A549 (cell line): Measurements from ENCODE around the gene CDH4. TPM values are rescaled to one million over a fixed set of nuclear protein-coding genes. Genes with fewer than 3 reads are reported as not detected.

Experiments used
- ATAC-seq, 2 experiments: fragments of 200-7000 bp in 1 of 2; fragments of >200 bp in 1 of 2; cut with Nextera tagmentation in 1 of 2; cut with Tn5 transposase in 1 of 2; 3 replicates each; pipeline versions ENCODE4 v1.8.0 to v1.9.1; 2018 to 2020; ENCODE audit warnings: mild to moderate bottlenecking in 1 of 2, moderate library complexity in 1 of 2
- CTCF ChIA-PET: fragments of 300-600 bp; sonication (Branson Sonifier 250); formaldehyde crosslinking; extraction: SDS; loops from one replicate; lab custom pipeline; 2021; ENCODE audit warnings: antibody characterized with exemption, inconsistent platforms; lab: Yijun Ruan, JAX
- POLR2A ChIA-PET: fragments of 350-600 bp; formaldehyde crosslinking; extraction: SDS; loops from one replicate; lab custom pipeline; 2021; ENCODE audit warnings: antibody characterized with exemption, inconsistent platforms; lab: Yijun Ruan, JAX
- DNase-seq, 2 experiments: peaks; one replicate each; pipeline versions ENCODE4 v3.0.0 to v3.0.0-alpha.2; 2011 to 2016; ENCODE audit warnings: low read depth in 1 of 2, low spot score in 1 of 2
- FAIRE-seq: peaks from 2 replicates; lab custom pipeline; 2011; peaks lifted over from hg19 to GRCh38; lab: Jason Lieb, UNC
- H3K27ac ChIP-seq, 2 experiments: fragments of >200 bp; sonication (Bioruptor Twin); formaldehyde crosslinking; 3 replicates each; pipeline ENCODE4 v1.5.1; 2016 to 2017
- H3K4me1 ChIP-seq: fragments of >200 bp; sonication (Bioruptor Twin); formaldehyde crosslinking; 3 replicates; pipeline ENCODE4 v1.6.1; 2016
- H3K4me2 ChIP-seq: fragments of >200 bp; sonication (Bioruptor Twin); formaldehyde crosslinking; 3 replicates; pipeline ENCODE4 v1.6.1; 2016
- H3K4me3 ChIP-seq: fragments of >200 bp; sonication (Bioruptor Twin); formaldehyde crosslinking; 3 replicates; pipeline ENCODE4 v1.5.1; 2016
- H3K9me3 ChIP-seq: fragments of >200 bp; sonication (Bioruptor Twin); formaldehyde crosslinking; 3 replicates; pipeline ENCODE4 v1.6.1; 2016
- ATOH8 ChIP-seq: fragments of 250-450 bp; sonication (Bioruptor Pico); IDR thresholded peaks from 2 replicates; pipeline ENCODE4 v1.5.0; 2020; ENCODE audit warnings: low read depth, mild to moderate bottlenecking, moderate library complexity
- CBX8 ChIP-seq: fragments of 200-600 bp; sonication (generic); IDR thresholded peaks from 2 replicates; pipeline ENCODE4 v1.6.1; 2016
- E2F6 ChIP-seq: IDR thresholded peaks from 2 replicates; pipeline ENCODE4 v1.6.1; 2012; ENCODE audit warnings: low read depth, borderline replicate concordance
- FOSL2 ChIP-seq, 2 experiments: fragments of 450-650 bp in 1 of 2; fragments of >200 bp in 1 of 2; sonication (Bioruptor Twin) in 1 of 2; formaldehyde crosslinking; IDR thresholded peaks; 2 replicates each; pipeline versions ENCODE4 v1.5.0 to v1.6.1; 2016 to 2020; ENCODE audit warnings: mild to moderate bottlenecking in 1 of 2, moderate library complexity in 1 of 2
- HEYL ChIP-seq: fragments of 250-450 bp; sonication (Bioruptor Pico); IDR thresholded peaks from 2 replicates; pipeline ENCODE4 v1.8.0; 2021; ENCODE audit warnings: mild to moderate bottlenecking, moderate library complexity
- HOXA7 ChIP-seq: fragments of 250-450 bp; sonication (Bioruptor Pico); IDR thresholded peaks from 2 replicates; pipeline ENCODE4 v1.5.0; 2020; ENCODE audit warnings: mild to moderate bottlenecking, moderate library complexity
- KDM1A ChIP-seq: fragments of 200-600 bp; sonication (generic); IDR thresholded peaks from 2 replicates; pipeline ENCODE4 v1.6.1; 2016; ENCODE audit warnings: low read depth, mild to moderate bottlenecking
- KDM5A ChIP-seq: fragments of 200-600 bp; sonication (generic); IDR thresholded peaks from 2 replicates; pipeline ENCODE4 v1.6.1; 2016; ENCODE audit warnings: antibody characterized with exemption, mild to moderate bottlenecking
- NR3C1 ChIP-seq: fragments of >200 bp; sonication (Bioruptor Twin); formaldehyde crosslinking; IDR thresholded peaks from 3 replicates; pipeline ENCODE4 v1.6.1; 2017
- PBX3 ChIP-seq: IDR thresholded peaks from 2 replicates; pipeline ENCODE4 v1.6.1; 2012
- RARB ChIP-seq: fragments of 250-450 bp; sonication (Bioruptor Pico); IDR thresholded peaks from 2 replicates; pipeline ENCODE4 v1.8.0; 2021; ENCODE audit warnings: mild to moderate bottlenecking, moderate library complexity
- RCOR1 ChIP-seq: fragments of 150-350 bp; IDR thresholded peaks from 2 replicates; pipeline ENCODE4 v1.6.1; 2014; ENCODE audit warnings: antibody characterized with exemption, low read length, low read depth
- WGBS: methylation state at CpG from one replicate; pipeline ENCODE4 v1.1.6; 2017; ENCODE audit errors: missing lambda C conversion rate; 5-methylcytosine and 5-hydroxymethylcytosine counted together
- polyA plus RNA-seq, 4 experiments: library from polyadenylated mRNA; depleted of rRNA in 3 of 4; stranded (reverse); fragments of >200 nt; fragmentation: RNase III in 1 of 4; extraction: RNeasy Plus Mini Kit Qiagen cat#74134 plus additional on column Dnase treatment in 1 of 4; gene quantifications; 2 replicates in 3 of 4; 3 replicates in 1 of 4; pipeline ENCODE4 v1.2.3, GENCODE V29; 2011 to 2017

CDH4 gene
- polyA plus RNA-seq, 2 of the 4 experiments (the other 2 are of a cell fraction): 3.4 to 10.3 TPM

- TF ChIP-seq RARB: no peak
- no peak for ATAC-seq
- Histone ChIP-seq H3K4me2 (no peak overlapping the region), H3K9me3 (no peaks in the 10 kb centered on the region), H3K4me1 (no peaks in the 10 kb centered on the region), H3K4me3 (no peak overlapping the region), H3K27ac (no peak overlapping the region)
- 91% methylated on average over 25 of the region's 25 CpGs for WGBS
- no peak for DNase-seq
- no peak for FAIRE-seq
- ChIA-PET POLR2A (no interaction called here), CTCF (interaction anchor here (1.4 kb wide), 1 partner anchor 37 kb away, joined by 3 read pairs; no protein-coding TSS in a partner anchor)
Measured at GRCh38 chr20:61973515-61974356, 721.7 kb downstream of the CDH4 start.

- POLR2A ChIA-PET: no interaction called here
- ATAC-seq: no peak
- FAIRE-seq: no peak
Measured at GRCh38 chr20:61974357-61974665, 722.2 kb downstream of the CDH4 start.

GRCh38 chr20:61975407-61976129 is 723.5 kb downstream of the CDH4 start:
- ChIA-PET POLR2A (no interaction called here), CTCF (interaction anchor here (0.9 kb wide), 2 partner anchors 53 to 161 kb away, joined by 3 read pairs; no protein-coding TSS in a partner anchor)
- H3K27ac ChIP-seq: no peak overlapping the region
- DNase-seq (no peak), FAIRE-seq (no peak), ATAC-seq (no peak)
- H3K9me3 ChIP-seq: no peaks in the 10 kb centered on the region
- no peaks in the 10 kb centered on the region for H3K4me1 ChIP-seq
- no peak overlapping the region for H3K4me2 ChIP-seq
- H3K4me3 ChIP-seq: no peak overlapping the region
- 95% methylated on average over 11 of the region's 11 CpGs for WGBS
- TF ChIP-seq RCOR1: no peak
- no peak for TF ChIP-seq FOSL2 (IDR thresholded peaks at IDR 0.05)
- TF ChIP-seq FOSL2 (CRISPR knock-in tag; IDR thresholded peaks at IDR 0.05): no peak
- TF ChIP-seq KDM1A: no peak
- TF ChIP-seq ATOH8 (CRISPR knock-in tag): no peak
- no peak for TF ChIP-seq HEYL
- TF ChIP-seq PBX3: no peak
- no peak for TF ChIP-seq RARB
- TF ChIP-seq HOXA7 (CRISPR knock-in tag): no peak

More at GRCh38 chr20:61974357-61974665, 722.2 kb downstream of the CDH4 start:
- CTCF ChIA-PET: interaction anchor here (1.4 kb wide), 1 partner anchor 36 kb away, joined by 3 read pairs; no protein-coding TSS in a partner anchor
- TF ChIP-seq CBX8 (no peak), KDM5A (no peak), E2F6 (no peak)
- H3K4me3 ChIP-seq: no peak overlapping the region
- no peak overlapping the region for H3K27ac ChIP-seq
- no peak for DNase-seq
- no peaks in the 10 kb centered on the region for H3K9me3 ChIP-seq
- no peaks in the 10 kb centered on the region for H3K4me1 ChIP-seq
- no peak overlapping the region for H3K4me2 ChIP-seq
- 94% methylated on average over 14 of the region's 14 CpGs for WGBS

GRCh38 chr20:61976263-61976643 is 724.2 kb downstream of the CDH4 start:
- POLR2A ChIA-PET: no interaction called here
- no peak overlapping the region for H3K27ac ChIP-seq
- CTCF ChIA-PET: interaction anchor here (0.9 kb wide), 1 partner anchor 160 kb away, joined by 3 read pairs; no protein-coding TSS in a partner anchor
- H3K4me3 ChIP-seq: no peak overlapping the region
- no peak for TF ChIP-seq NR3C1
- H3K4me2 ChIP-seq: no peak overlapping the region
- 93% methylated on average over 9 of the region's 9 CpGs for WGBS
- no peaks in the 10 kb centered on the region for H3K9me3 ChIP-seq
- DNase-seq (no peak), FAIRE-seq (no peak), ATAC-seq (no peak)
- no peaks in the 10 kb centered on the region for H3K4me1 ChIP-seq
